Body of pancreas (tissue), 4 donors: Measurements from ENCODE around the gene PRODH. TPM values are rescaled to one million over a fixed set of nuclear protein-coding genes. Genes with fewer than 3 reads are reported as not detected.
A peak's percentile ranks its signal among the peaks of the same experiment; 100 is the strongest.

Source experiments
- ATAC-seq: fragments of 150-250 bp; one replicate; pipeline ENCODE4 v1.9.1; 2016
- DNase-seq, 4 donors: peaks; one replicate each; pipeline ENCODE4 v3.0.0-alpha.2; 2019
- H3K27ac ChIP-seq, 4 donors: fragments of 200-600 bp; sonication (generic); 1 replicate in 3 of 4; 2 replicates in 1 of 4; pipeline versions ENCODE4 v1.5.1 to v1.6.1; 2016 to 2019; ENCODE audit warnings: mild to moderate bottlenecking in 1 of 4, mixed read lengths in 1 of 4, moderate library complexity in 1 of 4
- H3K27me3 ChIP-seq, 2 donors: fragments of 200-600 bp; sonication (generic); one replicate each; pipeline ENCODE4 v1.6.0; 2016; ENCODE audit warnings: mild to moderate bottlenecking in 1 of 2
- H3K36me3 ChIP-seq, 2 donors: fragments of 200-600 bp; sonication (generic); replicated peaks in 1 of 2; 2 replicates each; pipeline ENCODE4 v1.5.1; 2016; ENCODE audit warnings: low read depth in 2 of 2; ENCODE audit not compliant: insufficient read depth in 1 of 2
- H3K4me1 ChIP-seq: fragments of 200-600 bp; sonication (generic); one replicate; pipeline ENCODE4 v1.6.0; 2016
- H3K4me3 ChIP-seq, 2 donors: fragments of 200-600 bp; sonication (generic); 1 replicate in 1 of 2; 2 replicates in 1 of 2; pipeline ENCODE4 v1.5.1; 2016 to 2019
- H3K9me3 ChIP-seq, 3 donors: fragments of 200-600 bp; sonication (generic); 1 replicate in 2 of 3; 2 replicates in 1 of 3; pipeline ENCODE4 v1.5.1; 2016
- CTCF ChIP-seq, 7 experiments: fragments of 450-650 bp in 4 of 7; fragments of 200-600 bp in 3 of 7; sonication (generic) in 3 of 7; IDR thresholded peaks; one replicate each; pipeline ENCODE4 v1.5.1; 2016 to 2019; ENCODE audit warnings: antibody characterized with exemption in 7 of 7
- POLR2A ChIP-seq, 3 donors: fragments of 450-650 bp; IDR thresholded peaks; one replicate each; pipeline ENCODE4 v1.6.1; 2016; ENCODE audit warnings: antibody characterized with exemption in 3 of 3, mild to moderate bottlenecking in 2 of 3
- WGBS, 2 donors: methylation state at CpG; one replicate each; pipeline ENCODE4 v1.1.5; 2017; 5-methylcytosine and 5-hydroxymethylcytosine counted together
- intact Hi-C: fragments of 100-400 bp; cut with DNase I; formaldehyde crosslinking; loops from one replicate; pipeline ENCODE4 v1.15.1; 2023
- total RNA-seq, 2 donors: library from RNA; depleted of rRNA; stranded (reverse); fragments of >200 nt; gene quantifications; one replicate each; pipeline ENCODE4 v1.1.0, GENCODE V29; 2016

Gene PRODH
- total RNA-seq, 2 donors from 2014 or later: 1.0 to 11.5 TPM

GRCh38 chr22:18931905-18932652 lies 4.0 kb downstream of the PRODH start:
- H3K4me1 ChIP-seq: no peaks in the 10 kb centered on the region
- DNase-seq: no peak
- TF ChIP-seq POLR2A (IDR thresholded peaks at IDR 0.05) (no peak), CTCF (IDR thresholded peaks at IDR 0.05) (no peak)
- intact Hi-C loops: no loop called here
- no peak overlapping the region for H3K4me3 ChIP-seq
- no peaks in the 10 kb centered on the region for H3K27me3 ChIP-seq
- H3K9me3 ChIP-seq: no peaks in the 10 kb centered on the region
- no peak overlapping the region for H3K27ac ChIP-seq
- WGBS, 2 donors: no CpG with 5 or more reads among the region's 16 CpGs
- no peaks in the 10 kb centered on the region for H3K36me3 ChIP-seq
- no peak for ATAC-seq

- intact Hi-C loops: no loop called here
- TF ChIP-seq POLR2A (IDR thresholded peaks at IDR 0.05) (no peak), CTCF (IDR thresholded peaks at IDR 0.05) (no peak)
- H3K36me3 ChIP-seq: no peaks in the 10 kb centered on the region
- WGBS, 2 donors: no CpG with 5 or more reads among the region's 5 CpGs
- H3K4me1 ChIP-seq: no peaks in the 10 kb centered on the region
- no peaks in the 10 kb centered on the region for H3K27me3 ChIP-seq
- no peak overlapping the region for H3K4me3 ChIP-seq
- DNase-seq (peak in 1 of 4 donors; percentile 21), ATAC-seq (peak; percentile 93)
- H3K27ac ChIP-seq: no peak overlapping the region
- H3K9me3 ChIP-seq: no peaks in the 10 kb centered on the region
Observed at GRCh38 chr22:18929459-18929858, 6.6 kb downstream of the PRODH start.

- no peak for DNase-seq
- Histone ChIP-seq H3K36me3 (no peaks in the 10 kb centered on the region), H3K4me3 (no peak overlapping the region), H3K27ac (no peak overlapping the region), H3K9me3 (no peaks in the 10 kb centered on the region), H3K4me1 (no peaks in the 10 kb centered on the region), H3K27me3 (no peaks in the 10 kb centered on the region)
- TF ChIP-seq POLR2A (IDR thresholded peaks at IDR 0.05): no peak
- no peak for TF ChIP-seq CTCF (IDR thresholded peaks at IDR 0.05)
- ATAC-seq: no peak
- intact Hi-C loops: no loop called here
- no CpG with 5 or more reads among the region's 5 CpGs for WGBS, 2 donors
Observed at GRCh38 chr22:18927573-18927972, 8.5 kb downstream of the PRODH start.

GRCh38 chr22:18927020-18927419 lies 9.1 kb downstream of the PRODH start:
- no peaks in the 10 kb centered on the region for H3K36me3 ChIP-seq
- H3K9me3 ChIP-seq: no peaks in the 10 kb centered on the region
- intact Hi-C loops: no loop called here
- DNase-seq (no peak), ATAC-seq (no peak)
- no peaks in the 10 kb centered on the region for H3K4me1 ChIP-seq
- TF ChIP-seq POLR2A (IDR thresholded peaks at IDR 0.05) (no peak), CTCF (IDR thresholded peaks at IDR 0.05) (no peak)
- H3K27ac ChIP-seq: no peak overlapping the region
- no peak overlapping the region for H3K4me3 ChIP-seq
- H3K27me3 ChIP-seq: no peaks in the 10 kb centered on the region
- WGBS, 2 donors: no CpG with 5 or more reads among the region's 4 CpGs
